MCF 10A (cell line): ENCODE data around the gene ELOB. TPM values are rescaled to one million over a fixed set of nuclear protein-coding genes. Genes with fewer than 3 reads are reported as not detected.

Source experiments
- BruUV-seq: library from RNA; stranded (reverse); fragments of 400-500 nt; replicated peaks from 2 replicates; lab custom pipeline; 2021; lab: Mats Ljungman, UMichigan
- CTCF ChIA-PET: fragments of 300-600 bp; sonication (Branson Sonifier 250); formaldehyde crosslinking; extraction: SDS; loops from one replicate; lab custom pipeline; 2021; ENCODE audit warnings: antibody characterized with exemption, inconsistent platforms; lab: Yijun Ruan, JAX
- POLR2A ChIA-PET: fragments of 300-600, 350-650 bp; sonication (Branson Sonifier 250); formaldehyde crosslinking; extraction: SDS; loops from one replicate; lab custom pipeline; 2020; ENCODE audit warnings: antibody characterized with exemption, inconsistent platforms; lab: Yijun Ruan, JAX
- DNase-seq: peaks from one replicate; pipeline ENCODE4 v3.0.0-alpha.2; 2018; ENCODE audit not compliant: unreplicated experiment
- H3K27ac Mint-ChIP-seq: one replicate; pipeline ENCODE4 v1.8.0; 2022; ENCODE audit warnings: mild to moderate bottlenecking, low read depth, mixed read lengths; ENCODE audit not compliant: unreplicated experiment
- H3K27me3 Mint-ChIP-seq: one replicate; pipeline ENCODE4 v1.8.0; 2022; ENCODE audit warnings: mixed read lengths; ENCODE audit not compliant: insufficient read depth, unreplicated experiment
- H3K36me3 Mint-ChIP-seq: one replicate; pipeline ENCODE4 v1.8.0; 2022; ENCODE audit warnings: mild to moderate bottlenecking, moderate library complexity, mixed read lengths; ENCODE audit not compliant: insufficient read depth, unreplicated experiment
- H3K4me1 Mint-ChIP-seq: one replicate; pipeline ENCODE4 v1.8.0; 2022; ENCODE audit warnings: mixed read lengths; ENCODE audit not compliant: insufficient read depth, unreplicated experiment
- H3K4me3 Mint-ChIP-seq: one replicate; pipeline ENCODE4 v1.8.0; 2022; ENCODE audit warnings: mild to moderate bottlenecking, moderate library complexity, mixed read lengths; ENCODE audit not compliant: unreplicated experiment
- H3K9me3 Mint-ChIP-seq: one replicate; pipeline ENCODE4 v1.8.0; 2022; ENCODE audit warnings: mixed read lengths; ENCODE audit not compliant: unreplicated experiment
- CTCF ChIP-seq: fragments of 200-600 bp; IDR thresholded peaks from one replicate; pipeline ENCODE4 v1.8.0; 2022; ENCODE audit warnings: antibody characterized with exemption, mild to moderate bottlenecking; ENCODE audit not compliant: unreplicated experiment
- intact Hi-C: fragments of 100-400 bp; cut with micrococcal nuclease; formaldehyde crosslinking; loops from 2 replicates; pipeline ENCODE4 v1.14.1; 2022
- total RNA-seq: library from RNA; stranded (reverse); gene quantifications from 2 replicates; pipeline ENCODE4 v1.2.3, GENCODE V29; 2022

Gene ELOB
- total RNA-seq, 1 experiment from 2014 or later, result 438 TPM

GRCh38 chr16:2804728-2805127, 27.6 kb upstream of the ELOB start:
- intact Hi-C loops, result no loop called here
- no peak for TF ChIP-seq CTCF
- ChIA-PET POLR2A (no interaction called here), CTCF (no interaction called here)
- H3K27me3 Mint-ChIP-seq, result peaks cover 31% of the 10 kb centered on the region
- BruUV-seq, result no TSS peak
- peaks cover 5% of the 10 kb centered on the region for H3K4me1 Mint-ChIP-seq
- no peak for DNase-seq
- peaks cover 6% of the 10 kb centered on the region for H3K36me3 Mint-ChIP-seq
- H3K4me3 Mint-ChIP-seq, result no peak overlapping the region
- peaks cover 8% of the 10 kb centered on the region for H3K9me3 Mint-ChIP-seq
- no peak overlapping the region for H3K27ac Mint-ChIP-seq

GRCh38 chr16:2803545-2804195, 26.6 kb upstream of the ELOB start:
- POLR2A ChIA-PET, result interaction anchor here (0.7 kb wide), 2 partner anchors 16 to 110 kb away, joined by 3 to 5 read pairs; partner anchors contain the start of gene PRSS33
- Mint-ChIP-seq H3K9me3 (peaks cover 8% of the 10 kb centered on the region), H3K27me3 (peaks cover 25% of the 10 kb centered on the region), H3K4me1 (peaks cover 5% of the 10 kb centered on the region), H3K4me3 (no peak overlapping the region), H3K27ac (no peak overlapping the region), H3K36me3 (peaks cover 6% of the 10 kb centered on the region)
- TF ChIP-seq CTCF, result no peak
- DNase-seq, result no peak
- BruUV-seq, result no TSS peak
- intact Hi-C loops, result no loop called here
- CTCF ChIA-PET, result interaction anchor here (0.9 kb wide), 1 partner anchor 940 kb away, joined by 3 read pairs; no protein-coding TSS in a partner anchor

- ChIA-PET POLR2A (interaction anchor here (0.6 to 2.2 kb wide), 2 partner anchors 24 to 30 kb away, joined by 3 to 6 read pairs; no protein-coding TSS in a partner anchor), CTCF (no interaction called here)
- no peak for TF ChIP-seq CTCF
- Mint-ChIP-seq H3K4me1 (peaks cover 19% of the 10 kb centered on the region), H3K36me3 (peaks cover 6% of the 10 kb centered on the region), H3K4me3 (no peak overlapping the region), H3K9me3 (peaks cover 8% of the 10 kb centered on the region), H3K27me3 (peaks cover 2% of the 10 kb centered on the region), H3K27ac (no peak overlapping the region)
- DNase-seq, result peak; percentile 46
- intact Hi-C loops, result no loop called here
- no TSS peak for BruUV-seq
Observed at GRCh38 chr16:2799859-2800226, 22.8 kb upstream of the ELOB start.

- intact Hi-C loops, result no loop called here
- BruUV-seq, result no TSS peak
- Mint-ChIP-seq H3K9me3 (peaks cover 8% of the 10 kb centered on the region), H3K27me3 (no peaks in the 10 kb centered on the region), H3K4me3 (no peak overlapping the region), H3K4me1 (peaks cover 25% of the 10 kb centered on the region), H3K36me3 (peaks cover 6% of the 10 kb centered on the region), H3K27ac (no peak overlapping the region)
- no peak for DNase-seq
- CTCF ChIA-PET, result no interaction called here
- TF ChIP-seq CTCF, result no peak
- POLR2A ChIA-PET, result interaction anchor here (2.2 kb wide), 1 partner anchor 30 kb away, joined by 6 read pairs; no protein-coding TSS in a partner anchor
Observed at GRCh38 chr16:2799205-2799858, 22.3 kb upstream of the ELOB start.
